GM10266 (cell line): ENCODE measurements around the gene ZDHHC21.

ENCODE experiments used
- DNase-seq: peaks from one replicate; pipeline ENCODE4 v3.0.0; 2012; ENCODE audit errors: extremely low spot score
- CTCF ChIP-seq: IDR thresholded peaks from 2 replicates; pipeline ENCODE4 v1.5.1; 2012; ENCODE audit warnings: mild to moderate bottlenecking, low read depth; ENCODE audit not compliant: control insufficient read depth, insufficient read depth; ENCODE audit errors: missing control alignments

The ZDHHC21 gene

GRCh38 chr9:14645648-14646047 is 47.6 kb downstream of the ZDHHC21 start:
- no peak for TF ChIP-seq CTCF
- no peak for DNase-seq

DNA sequence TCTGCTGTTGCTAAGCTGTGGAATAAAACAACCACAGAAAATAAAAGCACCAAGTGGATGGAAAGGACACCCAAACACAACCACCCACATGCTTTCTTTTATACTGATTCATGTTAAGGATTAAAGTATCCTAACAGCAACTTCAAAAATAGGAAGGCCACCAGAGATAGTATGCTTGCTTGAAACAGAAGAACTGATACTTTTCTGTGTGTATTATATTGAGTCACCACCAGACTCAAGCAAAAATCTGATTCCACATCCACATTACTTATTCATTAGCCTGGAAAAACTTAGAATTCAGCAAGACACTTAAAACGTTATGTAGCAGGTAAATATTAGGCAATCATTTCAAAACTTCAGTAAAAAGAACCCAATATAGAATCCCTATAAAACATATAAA is 52.3 kb downstream of the ZDHHC21 start:
- no peak for TF ChIP-seq CTCF
- DNase-seq = no peak

- DNase-seq = no peak
- no peak for TF ChIP-seq CTCF
These were observed 52.9 kb downstream of the ZDHHC21 start for GRCh38 chr9:14640294-14640693.

DNA sequence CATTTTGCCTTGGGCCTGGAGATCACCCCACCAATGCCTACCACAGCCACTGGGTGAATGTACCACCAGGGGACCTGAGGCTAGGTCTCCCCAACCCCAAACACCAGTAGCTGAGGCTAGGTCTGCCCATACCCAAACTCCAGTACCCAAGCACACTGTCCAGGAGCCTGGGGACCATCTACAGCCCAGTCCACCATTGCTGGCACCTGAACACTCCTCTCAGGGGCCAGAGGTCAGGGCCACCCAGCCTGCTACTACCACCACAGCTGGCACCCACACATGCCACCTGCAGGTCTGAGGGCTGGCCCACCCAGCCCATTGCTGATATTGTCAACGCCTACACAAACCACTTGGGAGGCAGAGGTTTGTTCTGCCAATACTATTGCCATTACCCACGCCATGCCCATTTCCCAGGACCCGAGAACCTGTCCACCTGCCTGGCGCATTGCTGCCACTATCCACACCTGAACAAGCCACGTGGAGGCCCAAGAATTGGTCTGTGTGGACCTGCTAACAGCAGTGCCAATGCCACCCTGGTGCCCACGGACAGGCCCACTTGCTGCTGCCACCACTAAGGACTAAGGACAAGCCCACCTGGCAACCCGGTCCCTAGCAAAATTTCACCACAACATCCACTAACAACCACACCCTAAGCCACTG is 59.2 kb downstream of the ZDHHC21 start:
- no peak for DNase-seq
- no peak for TF ChIP-seq CTCF

DNA sequence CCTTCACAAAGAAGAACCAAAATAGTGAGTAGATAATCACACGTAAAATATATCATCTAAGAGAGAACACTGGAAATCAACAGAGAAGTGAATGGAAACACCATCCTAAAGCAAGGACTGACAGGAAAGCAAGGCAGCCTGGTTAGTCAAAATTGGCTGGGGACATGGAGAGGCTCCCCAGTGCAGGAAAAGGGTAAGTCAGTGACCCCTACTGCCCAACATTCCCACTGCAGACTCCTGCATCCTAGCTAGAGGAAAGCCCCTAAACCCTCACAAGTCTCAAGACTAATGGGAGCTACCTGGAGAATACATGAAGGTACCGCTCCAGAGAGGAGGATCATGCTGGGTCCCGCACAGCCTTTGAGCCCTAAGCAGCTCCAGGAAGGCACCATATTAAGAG is 60.1 kb downstream of the ZDHHC21 start:
- no peak for TF ChIP-seq CTCF
- DNase-seq = no peak

- no peak for TF ChIP-seq CTCF
- DNase-seq = no peak
These were observed 65.7 kb downstream of the ZDHHC21 start for GRCh38 chr9:14627513-14627912.

- DNase-seq = no peak
- no peak for TF ChIP-seq CTCF
These were observed 74.3 kb downstream of the ZDHHC21 start for GRCh38 chr9:14618836-14619420.
